GOT3 (cell line): ENCODE measurements around the gene NTM.

Experiments
- DNase-seq: peaks from one replicate; lab custom pipeline; 2025; ENCODE audit warnings: mixed read lengths; lab: John Stamatoyannopoulos, UW

NTM gene

GRCh38 chr11:131964698-131965483 lies 594.5 kb downstream of the NTM start:
- DNase-seq = no peak

GRCh38 chr11:131965504-131965903 lies 595.1 kb downstream of the NTM start:
- no peak for DNase-seq

- DNase-seq = no peak
These were observed 596.3 kb downstream of the NTM start for GRCh38 chr11:131966667-131967066.

GRCh38 chr11:131969261-131969660 lies 598.8 kb downstream of the NTM start:
- no peak for DNase-seq

- no peak for DNase-seq
These were observed 602.6 kb downstream of the NTM start for GRCh38 chr11:131973061-131973460.

GRCh38 chr11:131975619-131976018 lies 605.2 kb downstream of the NTM start:
- no peak for DNase-seq

GRCh38 chr11:131976021-131976420 lies 605.6 kb downstream of the NTM start:
- no peak for DNase-seq

GRCh38 chr11:131977231-131977630 lies 606.8 kb downstream of the NTM start:
- no peak for DNase-seq

- DNase-seq = no peak
These were observed 607.4 kb downstream of the NTM start for GRCh38 chr11:131977854-131978253.

GRCh38 chr11:131978351-131978750 lies 607.9 kb downstream of the NTM start:
- no peak for DNase-seq

GRCh38 chr11:131979364-131979763 lies 608.9 kb downstream of the NTM start:
- DNase-seq = no peak

- no peak for DNase-seq
These were observed 609.8 kb downstream of the NTM start for GRCh38 chr11:131980199-131980598.

GRCh38 chr11:131980888-131981668 lies 610.7 kb downstream of the NTM start:
- no peak for DNase-seq

- DNase-seq = no peak
These were observed 611.7 kb downstream of the NTM start for GRCh38 chr11:131982154-131982553.

GRCh38 chr11:131985846-131986301 lies 615.5 kb downstream of the NTM start:
- DNase-seq = no peak

GRCh38 chr11:131987703-131988102 lies 617.3 kb downstream of the NTM start:
- no peak for DNase-seq

GRCh38 chr11:131991606-131992005 lies 621.2 kb downstream of the NTM start:
- no peak for DNase-seq

GRCh38 chr11:131993246-131993645 lies 622.8 kb downstream of the NTM start:
- DNase-seq = no peak

- no peak for DNase-seq
These were observed 627.6 kb downstream of the NTM start for GRCh38 chr11:131998020-131998419.

GRCh38 chr11:131999084-131999483 lies 628.7 kb downstream of the NTM start:
- DNase-seq = no peak

GRCh38 chr11:131999955-132000354 lies 629.5 kb downstream of the NTM start:
- no peak for DNase-seq

GRCh38 chr11:132005887-132006286 lies 635.5 kb downstream of the NTM start:
- no peak for DNase-seq

- DNase-seq = no peak
These were observed 636.6 kb downstream of the NTM start for GRCh38 chr11:132006884-132007580.
